SK-N-SH treated with all-trans-retinoic acid at 6 μM for 48 hours (cell line): ENCODE data around the gene ZSWIM6.

Experiments used
- ESRRG ChIP-seq: fragments of 250-450 bp; sonication (Bioruptor Pico); IDR thresholded peaks from 2 replicates; pipeline ENCODE4 v1.6.1; 2021; ENCODE audit warnings: mild to moderate bottlenecking
- ISL1 ChIP-seq: fragments of 250-450 bp; sonication (Bioruptor Pico); IDR thresholded peaks from 2 replicates; pipeline ENCODE4 v2.1.2; 2022; ENCODE audit warnings: mild to moderate bottlenecking, moderate library complexity
- RARB ChIP-seq: fragments of 250-450 bp; sonication (Bioruptor Pico); IDR thresholded peaks from 2 replicates; pipeline ENCODE4 v1.8.0; 2021; ENCODE audit warnings: mild to moderate bottlenecking, moderate library complexity
- TCF4 ChIP-seq: fragments of 250-450 bp; sonication (Bioruptor Pico); IDR thresholded peaks from 2 replicates; pipeline ENCODE4 v1.8.0; 2021; ENCODE audit warnings: mild to moderate bottlenecking, moderate library complexity, borderline replicate concordance
- ZC3H10 ChIP-seq: fragments of 250-450 bp; sonication (Bioruptor Pico); IDR thresholded peaks from 2 replicates; pipeline ENCODE4 v1.5.1; 2021; ENCODE audit warnings: mild to moderate bottlenecking, moderate library complexity
- ZFP30 ChIP-seq: fragments of 450-650 bp; formaldehyde crosslinking; IDR thresholded peaks from 2 replicates; pipeline ENCODE4 v1.5.0; 2022; ENCODE audit warnings: mild to moderate bottlenecking, moderate library complexity
- ZNF565 ChIP-seq: fragments of 450-650 bp; formaldehyde crosslinking; conservative IDR thresholded peaks from 2 replicates; pipeline ENCODE4 v1.5.0; 2020; ENCODE audit warnings: low read depth, mild to moderate bottlenecking, moderate library complexity
- ZNF70 ChIP-seq: fragments of 450-650 bp; formaldehyde crosslinking; IDR thresholded peaks from 2 replicates; pipeline ENCODE4 v1.5.0; 2020; ENCODE audit warnings: mild to moderate bottlenecking, moderate library complexity
- TF ChIP-seq, protein P1 (sequence below): fragments of 250-450 bp; sonication (Bioruptor Pico); IDR thresholded peaks from 2 replicates; pipeline ENCODE4 v1.5.0; 2020; ENCODE audit warnings: mild to moderate bottlenecking, moderate library complexity
- TF ChIP-seq, protein P2 (sequence below): fragments of 250-450 bp; sonication (Bioruptor Pico); IDR thresholded peaks from 2 replicates; pipeline ENCODE4 v1.8.0; 2020; ENCODE audit warnings: mild to moderate bottlenecking, moderate library complexity, borderline replicate concordance
- TF ChIP-seq, protein P3 (sequence below): fragments of 250-450 bp; sonication (Bioruptor Pico); IDR thresholded peaks from 2 replicates; pipeline ENCODE4 v1.8.0; 2021; ENCODE audit warnings: low read depth, mild to moderate bottlenecking, moderate library complexity, borderline replicate concordance

DNA sequence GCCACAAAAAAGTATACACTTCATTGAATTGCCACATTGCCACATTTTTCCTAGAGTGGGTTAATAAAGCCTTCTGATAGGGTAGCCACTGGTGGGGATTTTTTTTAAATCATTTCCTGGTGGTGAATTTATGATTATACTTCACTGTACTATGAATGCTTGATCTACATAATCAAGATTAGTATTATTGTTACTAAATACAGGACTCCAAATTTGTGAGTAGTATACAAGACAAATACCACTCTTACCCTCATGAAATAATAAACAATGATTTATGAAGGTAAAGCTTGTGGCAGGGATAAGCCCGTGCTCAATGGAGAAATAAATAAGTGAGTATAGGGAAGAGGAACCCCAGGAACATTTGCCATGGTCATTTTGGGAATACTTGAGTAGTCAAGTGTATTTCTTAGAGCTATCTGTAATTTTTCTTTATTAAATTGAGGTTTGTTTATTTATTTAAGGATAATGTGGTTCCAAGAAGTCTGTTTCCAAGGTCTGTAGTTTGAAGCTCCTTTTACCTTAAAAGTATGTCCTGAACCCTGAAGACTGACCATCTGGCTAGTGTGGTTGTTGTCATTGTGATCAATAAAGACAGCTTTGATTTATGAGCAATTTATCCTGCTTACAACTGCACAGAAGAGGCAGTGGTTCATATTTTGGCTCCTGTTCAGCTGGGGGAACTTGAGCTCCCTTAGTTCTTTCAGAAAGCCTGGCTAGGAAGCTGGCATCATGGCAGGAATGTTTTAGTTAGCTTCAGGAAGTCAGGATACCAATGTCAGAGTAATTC lies 118.6 kb downstream of the ZSWIM6 start:
- TF ChIP-seq TCF4 (CRISPR knock-in tag), result peak; percentile 78; the same call in 1 of the 2 replicates
- TF ChIP-seq, protein P1, sequence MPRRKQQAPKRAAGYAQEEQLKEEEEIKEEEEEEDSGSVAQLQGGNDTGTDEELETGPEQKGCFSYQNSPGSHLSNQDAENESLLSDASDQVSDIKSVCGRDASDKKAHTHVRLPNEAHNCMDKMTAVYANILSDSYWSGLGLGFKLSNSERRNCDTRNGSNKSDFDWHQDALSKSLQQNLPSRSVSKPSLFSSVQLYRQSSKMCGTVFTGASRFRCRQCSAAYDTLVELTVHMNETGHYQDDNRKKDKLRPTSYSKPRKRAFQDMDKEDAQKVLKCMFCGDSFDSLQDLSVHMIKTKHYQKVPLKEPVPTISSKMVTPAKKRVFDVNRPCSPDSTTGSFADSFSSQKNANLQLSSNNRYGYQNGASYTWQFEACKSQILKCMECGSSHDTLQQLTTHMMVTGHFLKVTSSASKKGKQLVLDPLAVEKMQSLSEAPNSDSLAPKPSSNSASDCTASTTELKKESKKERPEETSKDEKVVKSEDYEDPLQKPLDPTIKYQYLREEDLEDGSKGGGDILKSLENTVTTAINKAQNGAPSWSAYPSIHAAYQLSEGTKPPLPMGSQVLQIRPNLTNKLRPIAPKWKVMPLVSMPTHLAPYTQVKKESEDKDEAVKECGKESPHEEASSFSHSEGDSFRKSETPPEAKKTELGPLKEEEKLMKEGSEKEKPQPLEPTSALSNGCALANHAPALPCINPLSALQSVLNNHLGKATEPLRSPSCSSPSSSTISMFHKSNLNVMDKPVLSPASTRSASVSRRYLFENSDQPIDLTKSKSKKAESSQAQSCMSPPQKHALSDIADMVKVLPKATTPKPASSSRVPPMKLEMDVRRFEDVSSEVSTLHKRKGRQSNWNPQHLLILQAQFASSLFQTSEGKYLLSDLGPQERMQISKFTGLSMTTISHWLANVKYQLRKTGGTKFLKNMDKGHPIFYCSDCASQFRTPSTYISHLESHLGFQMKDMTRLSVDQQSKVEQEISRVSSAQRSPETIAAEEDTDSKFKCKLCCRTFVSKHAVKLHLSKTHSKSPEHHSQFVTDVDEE (CRISPR knock-in tag), result no peak
- no peak for TF ChIP-seq ZNF565 (CRISPR knock-in tag)
- TF ChIP-seq, protein P2, sequence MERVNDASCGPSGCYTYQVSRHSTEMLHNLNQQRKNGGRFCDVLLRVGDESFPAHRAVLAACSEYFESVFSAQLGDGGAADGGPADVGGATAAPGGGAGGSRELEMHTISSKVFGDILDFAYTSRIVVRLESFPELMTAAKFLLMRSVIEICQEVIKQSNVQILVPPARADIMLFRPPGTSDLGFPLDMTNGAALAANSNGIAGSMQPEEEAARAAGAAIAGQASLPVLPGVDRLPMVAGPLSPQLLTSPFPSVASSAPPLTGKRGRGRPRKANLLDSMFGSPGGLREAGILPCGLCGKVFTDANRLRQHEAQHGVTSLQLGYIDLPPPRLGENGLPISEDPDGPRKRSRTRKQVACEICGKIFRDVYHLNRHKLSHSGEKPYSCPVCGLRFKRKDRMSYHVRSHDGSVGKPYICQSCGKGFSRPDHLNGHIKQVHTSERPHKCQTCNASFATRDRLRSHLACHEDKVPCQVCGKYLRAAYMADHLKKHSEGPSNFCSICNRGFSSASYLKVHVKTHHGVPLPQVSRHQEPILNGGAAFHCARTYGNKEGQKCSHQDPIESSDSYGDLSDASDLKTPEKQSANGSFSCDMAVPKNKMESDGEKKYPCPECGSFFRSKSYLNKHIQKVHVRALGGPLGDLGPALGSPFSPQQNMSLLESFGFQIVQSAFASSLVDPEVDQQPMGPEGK (CRISPR knock-in tag), result no peak; the same call in 1 of the 2 replicates
- no peak for TF ChIP-seq ZNF70 (CRISPR knock-in tag)
- TF ChIP-seq, protein P3, sequence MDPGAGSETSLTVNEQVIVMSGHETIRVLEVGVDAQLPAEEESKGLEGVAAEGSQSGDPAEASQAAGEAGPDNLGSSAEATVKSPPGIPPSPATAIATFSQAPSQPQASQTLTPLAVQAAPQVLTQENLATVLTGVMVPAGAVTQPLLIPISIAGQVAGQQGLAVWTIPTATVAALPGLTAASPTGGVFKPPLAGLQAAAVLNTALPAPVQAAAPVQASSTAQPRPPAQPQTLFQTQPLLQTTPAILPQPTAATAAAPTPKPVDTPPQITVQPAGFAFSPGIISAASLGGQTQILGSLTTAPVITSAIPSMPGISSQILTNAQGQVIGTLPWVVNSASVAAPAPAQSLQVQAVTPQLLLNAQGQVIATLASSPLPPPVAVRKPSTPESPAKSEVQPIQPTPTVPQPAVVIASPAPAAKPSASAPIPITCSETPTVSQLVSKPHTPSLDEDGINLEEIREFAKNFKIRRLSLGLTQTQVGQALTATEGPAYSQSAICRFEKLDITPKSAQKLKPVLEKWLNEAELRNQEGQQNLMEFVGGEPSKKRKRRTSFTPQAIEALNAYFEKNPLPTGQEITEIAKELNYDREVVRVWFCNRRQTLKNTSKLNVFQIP, result peak; percentile 66; the same call in 1 of the 2 replicates
- TF ChIP-seq ESRRG (CRISPR knock-in tag), result no peak; the same call in 1 of the 2 replicates
- peak; percentile 86; the same call in 1 of the 2 replicates for TF ChIP-seq ZC3H10 (CRISPR knock-in tag)
- TF ChIP-seq ZFP30 (CRISPR knock-in tag), result no peak
- peak; percentile 87; the same call in 1 of the 2 replicates for TF ChIP-seq RARB
- peak; percentile 95 for TF ChIP-seq ISL1 (CRISPR knock-in tag)
